Mesothelial cell of epicardium (in vitro differentiated cells): Measurements from ENCODE around the gene BICRA. TPM values are rescaled to one million over a fixed set of nuclear protein-coding genes. Genes with fewer than 3 reads are reported as not detected.

ENCODE experiments used
- DNase-seq, 2 experiments: peaks; one replicate each; pipeline ENCODE4 v3.0.0; 2021; ENCODE audit warnings: low spot score in 2 of 2; ENCODE audit not compliant: unreplicated experiment in 2 of 2
- H3K27ac Mint-ChIP-seq: 2 replicates; pipeline ENCODE4 v1.8.0; 2021; ENCODE audit warnings: mixed read lengths
- H3K27me3 Mint-ChIP-seq: 2 replicates; pipeline ENCODE4 v1.8.0; 2021; ENCODE audit warnings: low read depth, mixed read lengths
- H3K36me3 Mint-ChIP-seq: 2 replicates; pipeline ENCODE4 v1.8.0; 2021; ENCODE audit warnings: mixed read lengths
- H3K4me1 Mint-ChIP-seq: 2 replicates; pipeline ENCODE4 v1.8.0; 2021; ENCODE audit warnings: mixed read lengths
- H3K4me3 Mint-ChIP-seq: 2 replicates; pipeline ENCODE4 v1.8.0; 2021; ENCODE audit warnings: mild to moderate bottlenecking, moderate library complexity, mixed read lengths
- H3K9me3 Mint-ChIP-seq: 2 replicates; pipeline ENCODE4 v1.8.0; 2021; ENCODE audit warnings: mixed read lengths
- total RNA-seq: library from RNA; stranded (reverse); gene quantifications from 3 replicates; pipeline ENCODE4 v1.2.1, GENCODE V29; 2021
- TF ChIP-seq, protein P1 (sequence below): fragments of 200-600 bp; sonication (generic); IDR thresholded peaks from one replicate; pipeline ENCODE4 v1.5.0; 2021; ENCODE audit warnings: antibody characterized with exemption; ENCODE audit not compliant: unreplicated experiment

BICRA gene
- total RNA-seq, 1 donor from 2014 or later: 36.9 TPM

DNA sequence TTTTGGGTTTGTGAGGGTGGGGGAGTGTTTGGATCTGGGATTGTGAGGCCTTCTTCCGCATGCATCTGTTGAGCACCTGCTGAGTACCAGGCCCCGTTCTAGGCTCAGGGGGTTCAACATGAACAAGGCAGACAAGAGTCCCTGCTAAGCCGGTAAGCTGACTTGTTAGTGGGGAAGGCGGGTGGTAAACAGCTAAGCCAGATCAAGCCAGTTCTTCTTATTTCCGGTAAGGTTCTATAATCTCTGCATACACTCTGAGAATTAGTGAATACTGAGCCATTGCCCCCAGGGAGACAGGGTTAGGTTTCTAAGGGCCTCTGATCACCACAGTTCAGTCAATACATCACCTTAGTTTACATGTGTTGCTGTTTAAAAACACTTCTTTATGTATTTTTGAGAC, 94.4 kb downstream of the BICRA start:
- Mint-ChIP-seq H3K27ac (no peak overlapping the region), H3K4me1 (no peaks in the 10 kb centered on the region), H3K27me3 (peaks cover 8% of the 10 kb centered on the region), H3K9me3 (no peaks in the 10 kb centered on the region), H3K36me3 (peaks cover 20% of the 10 kb centered on the region), H3K4me3 (no peak overlapping the region)
- DNase-seq: no peak
- TF ChIP-seq, protein P1, sequence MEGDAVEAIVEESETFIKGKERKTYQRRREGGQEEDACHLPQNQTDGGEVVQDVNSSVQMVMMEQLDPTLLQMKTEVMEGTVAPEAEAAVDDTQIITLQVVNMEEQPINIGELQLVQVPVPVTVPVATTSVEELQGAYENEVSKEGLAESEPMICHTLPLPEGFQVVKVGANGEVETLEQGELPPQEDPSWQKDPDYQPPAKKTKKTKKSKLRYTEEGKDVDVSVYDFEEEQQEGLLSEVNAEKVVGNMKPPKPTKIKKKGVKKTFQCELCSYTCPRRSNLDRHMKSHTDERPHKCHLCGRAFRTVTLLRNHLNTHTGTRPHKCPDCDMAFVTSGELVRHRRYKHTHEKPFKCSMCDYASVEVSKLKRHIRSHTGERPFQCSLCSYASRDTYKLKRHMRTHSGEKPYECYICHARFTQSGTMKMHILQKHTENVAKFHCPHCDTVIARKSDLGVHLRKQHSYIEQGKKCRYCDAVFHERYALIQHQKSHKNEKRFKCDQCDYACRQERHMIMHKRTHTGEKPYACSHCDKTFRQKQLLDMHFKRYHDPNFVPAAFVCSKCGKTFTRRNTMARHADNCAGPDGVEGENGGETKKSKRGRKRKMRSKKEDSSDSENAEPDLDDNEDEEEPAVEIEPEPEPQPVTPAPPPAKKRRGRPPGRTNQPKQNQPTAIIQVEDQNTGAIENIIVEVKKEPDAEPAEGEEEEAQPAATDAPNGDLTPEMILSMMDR: no peak

DNA sequence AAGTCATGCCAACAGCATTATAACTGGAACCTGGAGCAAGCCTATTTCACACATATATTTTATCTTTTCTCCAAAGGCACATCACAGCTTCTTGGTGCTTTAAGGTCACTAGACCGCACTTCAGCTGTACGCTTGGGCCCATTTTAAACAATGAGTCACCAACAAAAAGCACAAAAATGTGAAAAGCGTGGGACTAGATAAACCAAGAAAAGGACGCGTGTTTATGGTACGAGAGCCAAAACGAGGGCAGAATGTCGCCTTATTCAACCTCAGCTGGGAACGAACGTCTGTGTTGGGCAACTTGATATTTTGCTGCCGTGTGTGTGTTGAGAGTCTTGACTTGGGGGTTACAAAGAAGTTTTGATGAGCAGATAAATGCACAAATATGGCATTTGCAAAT, 95.1 kb downstream of the BICRA start:
- H3K36me3 Mint-ChIP-seq: peaks cover 20% of the 10 kb centered on the region
- TF ChIP-seq, protein P1: no peak
- no peak for DNase-seq
- H3K9me3 Mint-ChIP-seq: no peaks in the 10 kb centered on the region
- peaks cover 8% of the 10 kb centered on the region for H3K27me3 Mint-ChIP-seq
- H3K4me1 Mint-ChIP-seq: no peaks in the 10 kb centered on the region
- no peak overlapping the region for H3K27ac Mint-ChIP-seq
- H3K4me3 Mint-ChIP-seq: no peak overlapping the region

DNA sequence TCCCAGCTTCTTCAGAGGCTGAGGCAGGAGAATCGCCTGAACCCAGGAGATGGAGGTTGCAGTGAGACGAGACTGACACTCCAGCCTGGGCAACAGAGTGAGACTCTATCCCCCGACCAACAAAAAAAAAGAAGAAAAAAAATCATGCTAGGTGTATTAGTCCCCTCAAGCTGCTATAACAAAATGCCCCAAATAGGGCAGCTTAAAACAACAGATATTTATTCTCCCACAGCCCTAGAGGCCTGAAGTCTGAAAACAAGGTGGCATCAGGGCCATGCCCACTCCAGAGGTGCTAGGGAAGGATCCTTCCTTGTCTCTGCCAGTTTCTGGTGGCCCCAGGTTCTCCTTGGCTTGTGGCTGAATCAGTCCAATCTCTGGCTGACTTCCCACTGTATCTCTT, 95.7 kb downstream of the BICRA start:
- peaks cover 8% of the 10 kb centered on the region for H3K27me3 Mint-ChIP-seq
- no peak for DNase-seq

DNA sequence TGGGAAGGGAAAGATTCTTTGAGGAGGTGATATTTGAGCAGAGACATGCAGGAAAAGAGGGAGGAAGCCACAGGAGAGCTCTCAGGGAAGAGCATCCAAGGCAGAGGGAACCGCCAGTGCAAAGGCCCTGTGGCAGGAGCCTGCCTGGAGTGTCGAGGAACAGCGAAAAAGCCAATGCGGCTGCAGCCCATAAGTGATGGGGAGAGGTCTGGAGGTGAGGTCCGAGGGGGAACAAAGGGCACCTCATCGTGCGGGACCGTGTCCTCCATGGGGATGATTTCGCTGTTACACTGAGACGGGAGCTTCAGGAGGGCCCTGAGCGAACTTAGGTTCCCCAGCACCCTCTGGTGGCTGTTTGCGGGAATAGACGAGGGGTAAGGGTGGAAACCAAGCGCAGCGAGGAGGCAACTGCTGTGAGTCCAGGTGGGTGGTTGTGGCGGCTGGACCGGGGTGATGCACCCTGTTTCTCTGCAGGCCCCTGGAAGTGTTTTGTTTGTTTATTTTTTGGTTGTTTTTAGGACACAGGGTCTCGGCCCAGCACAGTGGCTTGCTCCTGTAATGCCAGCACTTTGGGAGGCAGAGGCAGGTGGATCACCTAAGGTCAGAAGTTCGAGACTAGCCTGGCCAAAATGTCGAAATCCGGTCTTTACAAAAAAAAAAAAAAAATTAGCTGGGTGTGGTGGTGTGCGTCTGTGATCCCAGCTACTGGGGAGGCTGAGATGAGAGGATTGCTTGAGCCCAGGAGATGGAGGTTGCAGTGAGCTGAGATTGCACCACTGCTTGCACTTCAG, 98.4 kb downstream of the BICRA start:
- no peak overlapping the region for H3K4me3 Mint-ChIP-seq
- no peaks in the 10 kb centered on the region for H3K4me1 Mint-ChIP-seq
- H3K27ac Mint-ChIP-seq: no peak overlapping the region
- TF ChIP-seq, protein P1: peak; percentile 47
- H3K36me3 Mint-ChIP-seq: peaks cover 14% of the 10 kb centered on the region
- H3K9me3 Mint-ChIP-seq: no peaks in the 10 kb centered on the region
- H3K27me3 Mint-ChIP-seq: peaks cover 14% of the 10 kb centered on the region
- DNase-seq: peak in 1 of 2 experiments; percentile 75

More for the DNA sequence above, 95.7 kb downstream of the BICRA start:
- Mint-ChIP-seq H3K9me3 (no peaks in the 10 kb centered on the region), H3K4me3 (no peak overlapping the region), H3K4me1 (no peaks in the 10 kb centered on the region), H3K36me3 (peaks cover 20% of the 10 kb centered on the region), H3K27ac (no peak overlapping the region)
- TF ChIP-seq, protein P1: no peak

DNA sequence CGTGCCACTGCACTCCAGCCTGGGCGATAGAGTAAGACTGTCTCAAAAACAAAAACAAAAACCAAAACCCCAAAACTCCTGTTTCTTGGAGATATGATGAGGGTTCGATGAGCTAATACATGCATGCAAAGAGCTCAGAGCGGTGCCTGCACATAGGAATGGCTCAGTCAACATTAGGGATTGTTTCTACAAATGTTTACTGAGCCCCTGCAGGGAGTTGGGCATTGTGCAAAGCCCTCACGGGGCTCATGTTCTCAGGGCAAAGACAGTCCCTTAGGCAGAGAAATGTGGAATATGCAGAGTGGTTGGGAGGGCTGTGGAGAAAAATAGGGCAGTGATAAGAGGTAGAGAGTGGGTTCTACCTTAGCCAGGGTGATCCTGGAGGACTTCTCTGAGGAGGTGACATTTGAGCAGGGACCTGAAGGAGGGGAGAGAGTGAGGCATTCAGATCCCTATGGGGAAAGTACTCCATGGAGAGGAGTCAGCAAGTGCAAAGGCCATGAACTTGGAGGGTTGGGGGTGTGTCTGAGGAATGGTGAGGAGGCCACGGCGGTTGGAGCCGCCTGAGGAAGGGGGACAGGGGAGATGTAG, 102.8 kb downstream of the BICRA start:
- DNase-seq: no peak
- Mint-ChIP-seq H3K4me3 (peak overlapping the region; percentile 20), H3K27me3 (peaks cover 15% of the 10 kb centered on the region), H3K27ac (no peak overlapping the region), H3K4me1 (peaks cover 6% of the 10 kb centered on the region), H3K36me3 (peaks cover 10% of the 10 kb centered on the region), H3K9me3 (peaks cover 8% of the 10 kb centered on the region)
- TF ChIP-seq, protein P1: no peak
